Activated T-helper 17 cell treated with anti-CD3 and anti-CD28 coated beads, Interleukin-2, amount 50 U/mL, for 72 hours (primary cell): ENCODE measurements around the gene INAFM1. TPM values are rescaled to one million over a fixed set of nuclear protein-coding genes. Genes with fewer than 3 reads are reported as not detected.
"Not testable (repeated sequence)": the region's sequence is repeated elsewhere in the genome, so short reads cannot be mapped to it uniquely, and the experiment has no call there.

Experiments
- ATAC-seq: fragments of 150-1000 bp; cut with Tn5 transposase; replicated peaks from 2 replicates; pipeline ENCODE4 v1.10.0; 2021; ENCODE audit warnings: mild to moderate bottlenecking, moderate library complexity
- H3K27ac Mint-ChIP-seq: one replicate; pipeline ENCODE4 v1.8.0; 2022; ENCODE audit warnings: mixed read lengths
- H3K27me3 Mint-ChIP-seq: one replicate; pipeline ENCODE4 v1.8.0; 2022; ENCODE audit warnings: mixed read lengths
- H3K36me3 Mint-ChIP-seq: one replicate; pipeline ENCODE4 v1.8.0; 2022; ENCODE audit warnings: low read depth, mild to moderate bottlenecking, mixed read lengths
- H3K4me1 Mint-ChIP-seq: one replicate; pipeline ENCODE4 v1.8.0; 2022; ENCODE audit warnings: mixed read lengths
- H3K4me3 Mint-ChIP-seq: one replicate; pipeline ENCODE4 v1.8.0; 2022; ENCODE audit warnings: mild to moderate bottlenecking, mixed read lengths
- H3K9me3 Mint-ChIP-seq: one replicate; pipeline ENCODE4 v1.8.0; 2022; ENCODE audit warnings: mixed read lengths
- total RNA-seq, 2 donors: library from RNA; stranded (reverse); gene quantifications; one replicate each; pipeline ENCODE4 v1.2.3, GENCODE V29; 2022

Gene INAFM1
- total RNA-seq, 2 donors from 2014 or later, result 12.9 to 21.6 TPM

GRCh38 chr19:47271949-47272348 lies 2.7 kb upstream of the INAFM1 start:
- peak overlapping the region; percentile 94 for H3K4me3 Mint-ChIP-seq
- no peaks in the 10 kb centered on the region for H3K27me3 Mint-ChIP-seq
- ATAC-seq, result no peak
- H3K4me1 Mint-ChIP-seq, result peaks cover 20% of the 10 kb centered on the region
- H3K27ac Mint-ChIP-seq, result no peak overlapping the region
- H3K36me3 Mint-ChIP-seq, result peaks cover 62% of the 10 kb centered on the region
- H3K9me3 Mint-ChIP-seq, result no peaks in the 10 kb centered on the region

DNA sequence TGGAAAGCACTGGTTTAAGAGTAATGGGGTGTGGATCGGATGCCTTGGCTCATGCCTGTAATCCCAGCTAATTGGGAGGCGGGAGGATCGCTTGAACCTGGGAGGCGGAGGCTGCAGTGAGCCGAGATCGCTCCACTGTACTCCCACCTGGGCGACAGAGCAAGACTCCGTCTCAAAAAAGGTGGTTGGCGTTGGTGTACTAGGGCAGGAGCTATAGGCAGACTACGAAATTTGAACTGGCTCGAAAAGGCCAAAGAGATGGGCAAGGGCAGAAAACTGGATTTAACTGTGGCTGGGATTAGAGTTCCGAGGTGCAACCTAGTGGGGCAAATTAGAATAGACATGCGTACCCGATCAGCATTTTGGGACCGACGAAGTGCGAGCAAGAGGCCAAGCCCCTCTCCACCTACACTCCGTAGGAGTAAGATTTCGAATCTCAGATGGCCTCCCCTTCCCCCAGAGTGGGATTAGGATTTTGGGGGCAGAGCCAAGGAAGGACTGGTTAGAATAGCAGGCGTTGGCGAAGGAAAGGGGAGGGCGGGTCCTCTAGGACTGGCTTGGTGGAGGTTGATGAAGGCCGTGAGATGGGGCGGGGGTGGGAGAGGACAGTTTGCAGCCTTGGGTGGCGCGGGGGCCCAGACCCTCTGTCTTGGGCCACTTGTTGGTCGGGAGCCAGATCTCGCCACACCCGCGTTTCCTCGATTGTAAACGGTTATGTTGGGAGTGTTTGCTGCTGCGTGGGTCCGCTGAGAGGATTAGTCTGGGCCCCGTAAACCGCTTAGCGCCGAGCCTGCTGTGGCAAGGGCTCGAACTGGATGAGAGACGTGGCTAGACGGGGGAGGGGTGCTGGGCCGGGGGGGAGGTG lies 2.0 kb upstream of the INAFM1 start:
- Mint-ChIP-seq H3K36me3 (peaks cover 55% of the 10 kb centered on the region), H3K4me3 (peak overlapping the region; percentile 94), H3K27ac (peak overlapping the region; percentile 96), H3K9me3 (no peaks in the 10 kb centered on the region), H3K27me3 (no peaks in the 10 kb centered on the region), H3K4me1 (peaks cover 21% of the 10 kb centered on the region)
- no peak for ATAC-seq

GRCh38 chr19:47273313-47274070 lies 1.2 kb upstream of the INAFM1 start:
- Mint-ChIP-seq H3K36me3 (peaks cover 46% of the 10 kb centered on the region), H3K9me3 (no peaks in the 10 kb centered on the region), H3K4me3 (peak overlapping the region; percentile 94), H3K4me1 (peaks cover 26% of the 10 kb centered on the region), H3K27me3 (no peaks in the 10 kb centered on the region), H3K27ac (peak overlapping the region; percentile 96)
- ATAC-seq, result peak; percentile 84

DNA sequence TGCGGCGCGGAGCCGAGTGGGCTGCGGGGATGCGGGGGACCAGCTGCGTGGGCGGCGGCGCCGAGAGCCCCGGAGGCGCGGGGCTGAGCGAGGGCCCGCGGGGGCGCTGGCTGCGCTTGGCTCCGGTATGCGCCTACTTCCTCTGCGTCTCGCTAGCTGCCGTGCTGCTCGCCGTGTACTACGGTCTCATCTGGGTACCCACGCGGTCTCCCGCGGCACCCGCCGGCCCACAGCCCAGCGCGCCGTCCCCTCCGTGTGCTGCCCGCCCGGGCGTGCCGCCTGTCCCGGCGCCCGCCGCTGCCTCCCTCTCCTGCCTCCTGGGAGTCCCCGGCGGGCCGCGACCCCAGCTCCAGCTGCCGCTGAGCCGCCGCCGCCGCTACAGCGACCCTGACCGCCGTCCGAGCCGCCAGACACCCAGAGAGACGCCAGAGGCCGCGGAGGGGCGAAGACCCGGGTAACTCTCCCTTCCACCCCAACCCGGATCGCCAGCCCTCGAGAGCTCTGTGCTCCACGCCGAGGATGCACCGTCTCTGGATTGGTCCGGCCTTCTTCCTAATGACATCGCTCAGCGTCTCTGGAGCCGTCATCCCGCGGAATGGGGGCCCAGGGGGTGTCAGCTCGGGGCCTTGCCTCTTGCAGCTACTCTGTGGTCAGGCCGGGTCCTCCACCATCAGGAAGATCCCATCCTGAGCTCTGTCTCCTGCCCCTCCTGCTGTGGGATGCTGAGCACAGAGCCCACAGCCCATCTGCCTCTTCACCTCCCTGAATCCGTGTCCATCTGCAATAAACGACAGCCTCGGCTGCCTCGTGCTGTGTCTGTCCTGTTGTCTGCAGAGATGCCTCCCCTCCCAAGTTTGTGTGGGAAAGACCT lies 441 bp downstream of the INAFM1 start:
- Mint-ChIP-seq H3K27me3 (no peaks in the 10 kb centered on the region), H3K36me3 (peaks cover 46% of the 10 kb centered on the region), H3K4me1 (peaks cover 26% of the 10 kb centered on the region), H3K9me3 (no peaks in the 10 kb centered on the region), H3K27ac (peak overlapping the region; percentile 56), H3K4me3 (peak overlapping the region; percentile 70)
- ATAC-seq, result peak; percentile 8

- H3K36me3 Mint-ChIP-seq, result peaks cover 40% of the 10 kb centered on the region
- no peaks in the 10 kb centered on the region for H3K9me3 Mint-ChIP-seq
- H3K4me1 Mint-ChIP-seq, result peaks cover 26% of the 10 kb centered on the region
- no peak for ATAC-seq
- H3K4me3 Mint-ChIP-seq, result peak overlapping the region; percentile 70
- H3K27ac Mint-ChIP-seq, result peak overlapping the region; percentile 56
- no peaks in the 10 kb centered on the region for H3K27me3 Mint-ChIP-seq
These were observed 1.2 kb downstream of the INAFM1 start for GRCh38 chr19:47275791-47276461.

DNA sequence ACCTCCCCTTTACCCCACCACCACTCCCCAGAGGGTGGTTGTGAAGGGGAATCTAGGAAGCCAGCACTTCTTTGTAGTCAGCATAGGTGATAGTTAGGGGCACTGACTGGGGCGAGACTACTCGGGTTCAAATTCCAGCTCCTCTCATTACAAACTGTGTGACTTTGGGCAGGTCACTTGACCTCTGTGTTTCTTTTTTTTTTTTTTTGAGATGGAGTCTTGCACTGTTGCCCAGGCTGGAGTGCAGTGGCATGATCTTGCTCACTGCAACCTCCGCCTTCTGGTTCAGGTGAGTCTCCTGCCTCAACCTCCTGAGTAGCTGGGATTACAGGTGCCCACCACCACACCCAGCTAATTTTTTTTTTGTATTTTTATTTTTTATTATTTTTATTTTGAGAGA lies 1.8 kb downstream of the INAFM1 start:
- not testable (repeated sequence) for H3K27ac Mint-ChIP-seq, H3K9me3 Mint-ChIP-seq, H3K27me3 Mint-ChIP-seq, ATAC-seq
- Mint-ChIP-seq H3K4me3 (peak overlapping the region; percentile 70), H3K36me3 (peaks cover 37% of the 10 kb centered on the region), H3K4me1 (peaks cover 26% of the 10 kb centered on the region)

DNA sequence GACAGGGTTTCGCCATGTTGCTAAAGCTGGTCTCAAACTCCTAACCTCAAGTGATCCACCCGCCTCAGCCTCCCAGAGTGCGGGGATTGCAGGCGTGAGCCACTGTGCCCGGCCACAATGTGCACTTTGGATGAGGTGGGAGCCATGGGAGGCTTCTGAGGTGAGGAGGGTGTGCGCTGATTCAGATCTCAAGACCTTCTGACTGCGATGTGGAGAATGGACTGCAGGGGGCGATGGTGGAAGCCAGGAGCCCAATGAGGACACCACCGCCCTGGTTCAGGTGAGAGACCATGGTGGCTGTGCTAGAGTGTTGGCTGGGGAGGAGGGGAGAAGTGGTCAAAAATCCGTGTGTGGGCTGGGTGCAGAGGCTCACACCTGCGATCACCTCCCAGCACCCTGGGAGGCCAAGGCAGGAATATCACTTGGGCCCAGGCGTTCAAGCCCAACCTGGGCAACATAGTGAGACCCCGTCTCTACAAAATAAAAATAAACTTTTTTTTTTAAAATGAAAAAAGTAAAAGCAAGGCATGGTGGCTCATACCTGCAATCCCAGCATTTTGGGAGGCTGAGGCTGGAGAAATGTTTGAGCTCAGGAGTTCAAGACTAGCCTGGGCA lies 5.6 kb downstream of the INAFM1 start:
- peak; percentile 68 for ATAC-seq
- Mint-ChIP-seq H3K4me3 (no peak overlapping the region), H3K27me3 (no peaks in the 10 kb centered on the region), H3K27ac (no peak overlapping the region), H3K9me3 (no peaks in the 10 kb centered on the region), H3K36me3 (peaks cover 18% of the 10 kb centered on the region), H3K4me1 (peaks cover 12% of the 10 kb centered on the region)

GRCh38 chr19:47283405-47284059 lies 8.8 kb downstream of the INAFM1 start:
- H3K9me3 Mint-ChIP-seq, result no peaks in the 10 kb centered on the region

DNA sequence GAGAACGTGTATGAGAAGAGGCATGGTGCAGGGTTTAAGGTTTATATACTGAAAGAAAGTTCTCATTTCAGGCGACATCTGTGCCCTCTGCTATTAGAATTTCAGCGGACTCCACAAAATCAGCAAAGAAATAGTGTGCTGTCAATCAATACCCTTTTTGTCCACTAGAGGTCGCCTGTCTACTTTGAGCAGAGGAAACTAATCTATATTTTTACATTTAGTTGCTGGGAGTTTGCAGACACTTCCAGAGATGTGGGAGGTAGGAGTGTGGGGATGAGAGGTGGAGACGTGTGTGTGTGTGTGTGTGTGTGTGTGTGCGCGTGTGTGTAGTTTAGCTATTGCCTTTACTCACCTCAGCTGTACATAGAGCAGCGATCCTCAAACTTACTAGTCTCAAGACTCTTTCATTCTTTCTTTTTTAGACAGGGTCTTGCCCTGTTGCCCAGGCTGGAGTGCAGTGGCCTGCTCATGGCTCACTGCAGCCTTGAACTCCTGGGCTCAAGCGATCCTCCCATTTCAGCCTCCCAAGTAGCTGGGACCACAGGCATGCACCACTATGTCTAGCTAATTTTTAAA lies 9.7 kb downstream of the INAFM1 start:
- Mint-ChIP-seq H3K4me1 (peaks cover 7% of the 10 kb centered on the region), H3K36me3 (peaks cover 9% of the 10 kb centered on the region), H3K27ac (no peak overlapping the region), H3K27me3 (no peaks in the 10 kb centered on the region), H3K4me3 (no peak overlapping the region), H3K9me3 (no peaks in the 10 kb centered on the region)
- peak; percentile 42 for ATAC-seq

More at GRCh38 chr19:47283405-47284059, 8.8 kb downstream of the INAFM1 start:
- Mint-ChIP-seq H3K4me1 (peaks cover 4% of the 10 kb centered on the region), H3K4me3 (no peak overlapping the region), H3K27me3 (no peaks in the 10 kb centered on the region), H3K27ac (no peak overlapping the region), H3K36me3 (peaks cover 11% of the 10 kb centered on the region)
- ATAC-seq, result no peak

DNA sequence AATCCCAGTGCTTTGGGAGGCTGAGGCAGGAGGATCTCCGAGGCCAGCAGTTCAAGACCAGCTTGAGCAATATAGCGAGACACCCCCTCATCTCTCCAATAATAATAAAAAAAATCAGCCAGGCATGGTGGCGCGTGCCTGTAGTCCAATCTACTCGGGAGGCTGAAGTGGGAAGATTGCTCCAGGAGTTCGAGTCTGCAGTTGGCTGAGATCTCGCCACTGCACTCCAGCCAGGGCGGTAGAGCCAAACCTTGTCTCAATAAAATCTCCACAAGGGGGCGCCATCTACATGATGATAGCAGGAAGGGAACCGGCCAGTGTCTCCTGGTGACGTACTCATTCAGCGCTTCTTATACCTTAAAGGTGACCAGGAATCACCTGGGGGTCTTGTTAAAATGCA lies 21.4 kb downstream of the INAFM1 start:
- H3K27me3 Mint-ChIP-seq, result no peaks in the 10 kb centered on the region
- H3K27ac Mint-ChIP-seq, result peak overlapping the region; percentile 45
- no peaks in the 10 kb centered on the region for H3K36me3 Mint-ChIP-seq
- no peaks in the 10 kb centered on the region for H3K4me1 Mint-ChIP-seq
- no peaks in the 10 kb centered on the region for H3K9me3 Mint-ChIP-seq
- peak; percentile 98 for ATAC-seq
- no peak overlapping the region for H3K4me3 Mint-ChIP-seq

DNA sequence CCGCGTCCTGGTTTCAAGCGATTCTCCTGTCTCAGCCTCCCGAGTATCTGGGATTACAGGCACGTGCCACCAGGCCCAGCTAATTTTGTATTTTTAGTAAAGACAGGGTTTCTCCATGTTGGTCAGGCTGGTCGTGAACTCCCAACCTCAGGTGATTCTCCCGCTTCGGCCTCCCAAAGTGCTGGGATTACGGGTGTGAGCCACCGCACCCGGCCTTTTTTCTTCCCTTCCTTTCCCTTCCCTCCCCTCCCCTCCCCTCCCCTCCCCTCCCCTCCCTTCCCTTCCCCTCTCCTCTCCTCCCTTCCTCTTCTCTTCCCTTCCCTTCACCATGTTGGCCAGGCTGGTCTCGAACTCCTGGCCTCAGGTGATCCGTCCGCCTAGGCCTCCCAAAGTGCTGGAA lies 26.2 kb downstream of the INAFM1 start:
- H3K4me3 Mint-ChIP-seq, H3K36me3 Mint-ChIP-seq: not testable (repeated sequence)

DNA sequence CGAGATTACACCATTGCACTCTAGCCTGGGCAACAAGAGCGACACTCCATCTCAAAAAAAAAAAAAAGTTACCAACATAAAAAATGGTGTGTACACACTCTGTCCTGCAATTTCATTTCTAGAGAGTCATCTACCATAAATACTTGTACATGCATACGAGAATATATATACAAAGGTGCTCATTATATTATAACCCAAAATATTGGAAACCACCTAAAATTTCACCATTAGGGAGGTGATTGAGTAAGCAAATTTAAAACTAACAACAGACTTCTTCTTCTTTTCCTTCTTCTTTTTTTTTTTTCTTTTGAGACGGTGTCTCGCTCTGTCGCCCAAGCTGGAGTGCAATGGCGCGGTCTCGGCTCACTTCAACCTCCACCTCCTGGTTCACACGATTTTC lies 27.6 kb downstream of the INAFM1 start:
- no peaks in the 10 kb centered on the region for H3K36me3 Mint-ChIP-seq
- no peak overlapping the region for H3K4me3 Mint-ChIP-seq
- no peak overlapping the region for H3K27ac Mint-ChIP-seq
- H3K4me1 Mint-ChIP-seq, result no peaks in the 10 kb centered on the region
- peaks cover 6% of the 10 kb centered on the region for H3K27me3 Mint-ChIP-seq
- no peak for ATAC-seq
- no peaks in the 10 kb centered on the region for H3K9me3 Mint-ChIP-seq

More for the DNA sequence above, 26.2 kb downstream of the INAFM1 start:
- not testable (repeated sequence) for H3K4me1 Mint-ChIP-seq, H3K27ac Mint-ChIP-seq, ATAC-seq, H3K27me3 Mint-ChIP-seq, H3K9me3 Mint-ChIP-seq

- no peaks in the 10 kb centered on the region for H3K36me3 Mint-ChIP-seq
- H3K4me3 Mint-ChIP-seq, result no peak overlapping the region
- no peaks in the 10 kb centered on the region for H3K4me1 Mint-ChIP-seq
- peaks cover 6% of the 10 kb centered on the region for H3K27me3 Mint-ChIP-seq
- no peak overlapping the region for H3K27ac Mint-ChIP-seq
- ATAC-seq, result no peak
- no peaks in the 10 kb centered on the region for H3K9me3 Mint-ChIP-seq
These were observed 29.3 kb downstream of the INAFM1 start for GRCh38 chr19:47303966-47304365.
